ENCODE data around the gene RASL10B.
A peak's percentile ranks its signal among the peaks of the same experiment; 100 is the strongest.
"Not testable (repeated sequence)": the region's sequence is repeated elsewhere in the genome, so short reads cannot be mapped to it uniquely, and the experiment has no call there.

RASL10B gene, protein sequence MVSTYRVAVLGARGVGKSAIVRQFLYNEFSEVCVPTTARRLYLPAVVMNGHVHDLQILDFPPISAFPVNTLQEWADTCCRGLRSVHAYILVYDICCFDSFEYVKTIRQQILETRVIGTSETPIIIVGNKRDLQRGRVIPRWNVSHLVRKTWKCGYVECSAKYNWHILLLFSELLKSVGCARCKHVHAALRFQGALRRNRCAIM

DNA sequence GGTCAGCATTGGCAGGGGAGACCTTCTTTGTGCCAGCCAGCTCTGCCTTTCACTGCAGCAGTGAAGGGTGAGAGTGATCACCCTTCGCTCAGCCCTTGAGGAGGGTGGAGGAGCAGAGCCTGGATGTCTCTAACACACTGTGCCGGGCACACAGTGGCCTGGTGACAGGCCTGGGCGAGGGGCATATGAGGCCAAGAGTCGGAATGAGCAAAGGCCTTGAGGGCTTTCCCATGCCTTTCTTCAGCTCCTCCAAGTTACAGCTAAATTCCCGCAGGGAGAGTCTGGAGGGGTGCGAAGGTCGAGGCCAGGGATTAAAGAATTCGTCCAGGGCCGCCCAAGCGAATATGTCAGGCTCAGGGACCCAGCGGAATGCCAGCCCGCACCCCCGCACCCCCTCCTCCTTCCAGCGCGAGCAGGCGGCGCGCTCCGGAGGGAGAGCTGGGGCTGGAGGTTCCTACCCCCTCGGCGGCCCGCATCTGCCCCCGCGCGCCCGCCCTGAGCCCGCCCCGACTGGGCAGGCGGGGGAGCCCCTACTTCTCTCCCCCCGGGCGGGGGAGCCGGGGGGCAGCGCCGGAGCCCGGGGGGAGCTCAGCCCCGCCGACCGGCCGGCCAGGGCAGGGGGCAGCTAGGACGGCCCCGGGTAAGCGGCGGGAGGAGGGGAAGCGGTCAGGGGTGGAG lies at the start of gene RASL10B:
Gene RASL10B (plus strand): TSS at position 401 of the 678 bp plus-strand sequence. CDS start 3,546 bp downstream, outside the sequence.
- peak; percentile 64 for DNase-seq

DNA sequence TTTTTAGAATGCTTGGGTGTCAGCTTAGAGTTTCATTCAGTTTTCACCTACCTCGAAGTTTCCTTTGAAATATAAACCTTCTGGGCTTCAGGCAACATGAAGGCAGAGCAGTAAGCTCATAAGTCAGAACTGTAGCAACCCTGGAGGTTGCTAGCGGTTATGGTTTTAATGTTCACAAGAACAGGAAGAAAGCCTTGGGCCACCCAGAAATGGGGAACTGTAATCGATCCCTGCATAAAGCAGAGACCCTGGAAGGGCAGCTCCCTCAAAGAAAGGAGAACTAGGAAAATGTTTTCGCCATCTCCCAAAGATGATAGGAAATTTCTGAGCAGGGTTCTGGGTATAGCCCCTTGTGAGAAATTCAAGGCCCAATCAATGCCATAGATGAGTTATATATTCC lies 47.8 kb upstream of the RASL10B start:
- DNase-seq: no peak

DNA sequence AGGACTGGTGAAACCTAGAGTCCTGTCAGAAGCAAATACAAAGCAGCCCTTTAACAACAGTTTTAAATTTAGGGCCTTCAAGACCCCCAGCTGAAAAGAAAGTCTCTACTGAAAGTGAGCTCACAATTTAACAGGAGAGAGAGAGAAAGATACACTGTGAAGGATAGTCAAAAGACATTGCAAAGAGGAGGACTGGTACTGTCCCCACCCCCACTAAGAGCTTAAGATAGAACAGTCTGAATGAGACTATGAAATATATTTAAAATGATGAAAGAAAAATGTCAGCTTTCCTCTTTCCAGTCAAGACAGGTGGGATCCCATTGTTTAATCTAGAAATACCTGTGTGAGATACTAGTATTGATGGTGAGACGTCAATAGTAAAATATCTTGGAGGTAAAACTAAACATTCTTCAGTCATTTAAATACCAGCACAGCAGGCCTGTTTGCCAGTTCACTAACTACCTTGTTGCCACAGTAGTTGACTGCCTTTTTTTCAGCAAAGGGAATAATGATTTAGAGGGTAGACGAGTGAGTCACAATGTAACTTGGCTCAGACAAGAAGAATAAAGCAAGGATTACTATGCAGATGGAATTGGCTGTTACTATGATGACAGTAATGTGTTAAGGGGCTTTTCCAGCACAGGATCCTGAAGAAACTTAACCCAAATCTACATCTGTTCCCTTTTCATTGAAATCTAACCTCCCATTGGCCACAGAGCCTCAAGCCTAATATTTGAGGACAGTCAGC lies 47.2 kb upstream of the RASL10B start:
- DNase-seq: no peak

DNA sequence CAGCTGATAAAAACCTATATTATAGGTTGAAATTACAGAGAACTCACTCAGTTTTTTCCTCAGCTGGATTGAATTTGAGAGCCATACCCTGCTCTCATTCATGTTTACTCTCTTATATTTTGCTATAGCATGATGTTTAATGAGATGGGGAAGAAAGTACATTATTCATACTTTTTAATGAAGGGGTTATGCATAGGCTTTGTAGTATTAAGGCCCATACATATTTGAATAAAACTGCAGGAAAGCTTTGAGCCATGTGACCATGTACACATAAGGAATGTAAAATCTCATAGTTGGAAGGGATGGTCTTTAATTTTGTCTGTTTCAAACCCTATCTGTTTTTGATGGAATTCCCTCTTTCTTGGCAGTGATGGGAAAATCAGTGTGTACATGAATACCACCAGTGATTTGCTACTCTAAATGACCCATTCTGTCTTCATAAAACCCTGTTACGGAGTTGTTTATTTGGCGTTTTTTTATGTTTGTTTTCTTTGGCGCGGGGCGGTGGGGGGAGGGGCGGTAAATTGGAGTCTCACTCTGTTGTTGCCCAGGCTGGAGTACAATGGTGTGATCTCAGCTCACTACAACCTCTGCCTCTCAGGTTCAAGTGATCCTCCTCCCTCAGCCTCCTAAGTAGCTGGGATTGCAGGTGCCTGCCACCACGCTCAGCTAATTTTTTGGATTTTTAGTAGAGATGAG lies 38.8 kb upstream of the RASL10B start:
- DNase-seq: no peak

DNA sequence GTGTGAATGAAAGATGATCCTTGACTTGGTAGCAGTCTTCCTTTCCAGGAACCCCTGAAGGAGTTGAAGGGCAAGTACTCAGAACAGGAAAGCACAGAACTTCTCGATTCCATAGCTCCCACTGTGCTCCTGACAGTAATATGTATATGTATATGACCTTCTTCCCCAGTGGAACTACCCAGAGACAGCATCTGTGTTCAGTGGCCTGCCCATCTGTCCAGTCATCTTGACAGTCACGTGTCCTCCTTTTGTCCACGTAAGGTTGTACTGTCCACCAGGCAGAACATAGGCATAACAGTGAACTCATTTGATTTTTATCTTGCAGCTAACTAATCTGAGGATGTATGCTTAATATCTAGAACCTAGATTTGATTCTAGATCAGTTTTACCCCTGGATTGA lies 37.8 kb upstream of the RASL10B start:
- no peak for DNase-seq

DNA sequence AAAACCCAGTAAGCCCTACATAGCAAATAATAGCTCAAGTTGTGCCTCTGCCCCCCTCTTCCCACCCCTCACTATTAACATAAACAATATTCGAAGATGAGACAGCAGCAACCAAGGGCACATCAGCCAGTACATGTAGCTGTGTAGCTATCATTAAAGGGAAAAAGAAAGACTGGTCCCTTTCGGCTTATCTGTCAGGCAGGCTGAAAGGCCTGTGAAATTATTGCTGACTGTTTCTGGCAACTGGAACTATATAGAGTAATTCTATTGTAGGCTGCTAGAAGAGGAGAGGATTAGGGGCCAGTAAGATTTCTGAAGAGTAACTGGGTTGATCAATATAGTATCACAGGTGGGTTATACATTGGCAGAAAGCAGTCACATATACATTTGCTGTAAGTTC lies 36.5 kb upstream of the RASL10B start:
- no peak for DNase-seq

DNA sequence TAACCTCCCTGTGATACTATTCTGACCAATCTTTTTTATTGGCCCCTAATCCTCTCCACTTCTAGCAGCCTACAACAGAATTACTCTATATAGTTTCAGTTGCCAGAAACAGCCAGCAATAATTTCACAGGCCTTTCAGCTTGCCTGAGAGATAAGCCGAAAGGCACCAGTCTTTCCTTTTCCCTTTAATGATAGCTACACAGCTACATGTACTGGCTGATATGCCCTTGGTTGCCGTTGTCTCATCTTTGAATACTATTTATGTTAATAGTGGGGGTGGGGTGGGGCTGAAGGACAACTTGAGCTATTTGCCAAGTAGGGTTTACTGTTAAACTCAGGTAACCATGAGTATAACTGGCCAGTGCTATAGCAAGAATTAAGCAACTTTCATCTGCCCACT lies 35.8 kb upstream of the RASL10B start:
- no peak for DNase-seq

DNA sequence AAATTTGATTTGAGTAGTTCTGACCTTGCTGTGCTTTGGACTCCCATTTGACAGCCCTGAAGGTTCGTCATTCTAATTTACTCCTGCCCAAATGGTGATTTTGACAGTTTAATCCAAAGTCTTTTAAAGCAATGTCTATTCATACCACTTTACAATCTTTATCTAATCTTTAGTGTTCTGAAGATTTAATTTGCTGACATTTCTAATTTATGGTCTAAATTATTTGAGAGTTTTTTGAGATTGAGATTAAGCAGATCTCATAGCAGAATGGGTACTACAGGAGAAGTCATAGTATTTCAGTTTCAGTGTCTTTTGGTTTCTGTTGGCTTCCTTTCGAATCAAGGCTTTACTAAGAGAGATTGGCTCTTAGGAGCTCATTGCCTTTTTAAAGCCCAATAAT lies 32.6 kb upstream of the RASL10B start:
- no peak for DNase-seq

DNA sequence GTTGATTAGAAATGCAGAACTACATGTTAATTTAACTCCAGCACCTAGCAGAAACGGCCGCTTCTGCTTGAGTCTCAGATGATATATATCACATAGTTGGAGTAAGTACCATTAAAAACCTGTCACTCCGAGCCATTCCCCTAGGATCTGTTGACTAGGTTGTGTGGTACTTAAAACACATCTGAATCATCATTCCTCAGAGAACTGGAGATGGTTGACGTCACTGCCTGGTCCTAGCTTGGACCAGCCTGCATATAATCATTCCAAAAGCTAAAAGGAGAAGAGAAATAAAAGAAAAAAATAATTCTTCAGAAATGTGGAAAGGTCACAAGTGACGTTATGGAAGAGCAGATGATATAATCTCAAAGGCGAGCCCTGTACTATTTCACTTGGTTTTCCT lies 31.3 kb upstream of the RASL10B start:
- DNase-seq: no peak

DNA sequence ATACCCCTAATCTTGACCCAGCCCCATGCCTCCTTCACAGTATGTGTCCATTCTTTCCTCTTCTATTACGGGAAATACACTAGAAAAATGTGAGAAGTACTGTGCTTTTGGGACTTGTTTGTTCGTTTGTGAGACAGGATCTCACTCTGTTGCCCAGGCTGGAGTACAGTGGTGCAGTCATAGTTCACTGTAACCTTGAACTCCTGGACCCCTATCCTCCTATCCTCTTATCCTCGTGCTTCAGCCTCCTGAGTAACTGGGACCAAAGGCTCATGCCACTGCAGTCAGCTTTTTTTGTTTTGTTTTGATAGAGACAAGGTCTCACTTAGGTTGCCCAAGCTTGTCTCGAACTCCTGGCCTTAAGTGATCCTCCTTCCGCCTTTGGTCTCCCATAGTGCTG lies 29.9 kb upstream of the RASL10B start:
- no peak for DNase-seq

DNA sequence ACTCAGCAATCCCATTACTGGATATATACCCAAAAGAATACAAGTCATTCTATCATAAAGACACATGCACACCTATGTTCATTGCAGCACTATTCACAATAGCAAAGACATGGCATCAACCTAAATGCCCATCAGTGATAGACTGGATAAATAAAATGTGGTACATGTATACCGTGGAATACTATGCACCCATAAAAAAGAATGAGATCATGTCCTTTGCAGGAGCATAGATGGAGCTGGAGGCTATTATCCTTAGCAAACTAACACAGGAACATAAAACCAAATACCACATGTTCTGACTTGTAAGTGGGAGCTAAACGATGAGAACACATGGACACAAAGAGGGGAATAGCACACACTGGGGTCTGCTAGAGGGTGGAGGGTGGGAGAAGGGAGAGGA lies 28.1 kb upstream of the RASL10B start:
- not testable (repeated sequence) for DNase-seq

DNA sequence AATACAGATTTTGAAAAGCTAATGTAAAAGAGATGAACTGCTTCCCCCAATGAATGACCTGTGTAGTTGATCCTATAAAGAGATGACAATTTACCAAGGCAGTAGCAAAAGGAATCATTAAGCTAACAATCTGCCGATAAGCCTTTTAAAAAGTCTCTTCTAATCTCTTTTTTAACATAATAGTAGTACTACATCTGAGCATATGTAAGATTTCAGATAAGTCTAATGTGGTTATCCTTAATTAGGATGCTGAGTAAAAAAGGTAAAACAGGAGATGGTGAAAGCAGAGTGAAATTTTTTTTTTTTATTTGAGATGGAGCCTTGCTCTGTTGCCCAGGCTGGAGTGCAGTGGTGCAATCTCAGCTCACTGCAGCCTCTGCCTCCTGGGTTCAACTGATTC lies 26.2 kb upstream of the RASL10B start:
- DNase-seq: no peak

DNA sequence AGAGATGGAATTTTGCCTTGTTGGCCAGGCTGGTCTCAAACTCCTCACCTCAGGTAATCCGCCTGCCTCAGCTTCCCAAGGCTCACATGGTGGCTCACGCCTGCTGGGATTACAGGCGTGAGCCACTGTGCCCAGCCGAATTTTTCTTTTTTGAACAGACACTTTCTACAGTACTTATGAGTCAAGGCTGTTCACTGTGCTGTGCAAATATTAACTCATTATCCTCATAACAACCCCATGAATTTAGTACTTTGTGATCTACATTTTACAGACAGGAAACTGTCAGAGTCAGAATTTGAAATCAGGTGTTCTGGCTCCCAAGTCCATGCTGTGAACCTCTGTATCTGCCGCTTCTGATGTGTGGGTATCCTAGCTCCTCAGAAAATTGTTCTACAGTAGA lies 25.7 kb upstream of the RASL10B start:
- DNase-seq: no peak

DNA sequence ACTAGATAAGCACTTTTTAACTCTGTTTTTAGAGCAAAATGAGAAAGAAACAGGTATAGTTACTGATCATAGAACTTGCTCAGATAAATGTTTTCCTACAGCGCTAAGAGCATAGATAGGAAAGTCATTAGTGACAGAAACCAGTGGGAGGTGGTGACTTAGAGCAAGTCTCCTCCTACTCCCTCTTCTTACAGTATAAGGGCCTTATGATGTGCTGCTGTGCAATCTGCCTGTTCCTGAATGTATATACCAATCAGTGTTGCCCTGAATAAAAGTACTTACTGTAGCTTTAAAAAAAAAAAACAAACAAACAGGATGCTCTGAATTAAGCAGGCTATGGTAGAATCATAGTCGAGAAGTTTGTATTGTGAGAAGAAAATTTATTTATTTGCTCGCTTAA lies 23.3 kb upstream of the RASL10B start:
- DNase-seq: no peak

DNA sequence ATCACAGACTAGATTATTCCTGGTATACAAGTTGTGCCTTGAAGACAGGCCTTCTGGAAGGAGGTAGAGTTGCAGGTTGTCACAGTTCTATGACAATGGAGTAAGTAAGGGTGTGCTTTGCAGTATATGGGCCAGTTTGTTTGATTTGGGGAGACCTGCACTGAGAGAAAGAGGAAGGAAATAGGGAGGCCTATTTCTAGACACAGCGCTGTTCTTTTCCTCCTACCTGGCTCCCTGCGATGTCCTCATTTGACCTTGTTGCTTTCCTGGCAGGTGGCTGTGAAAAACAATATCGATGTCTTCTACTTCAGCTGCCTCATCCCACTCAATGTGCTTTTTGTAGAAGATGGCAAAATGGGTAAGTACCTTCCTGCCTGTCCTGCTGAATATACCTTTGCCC lies 22.5 kb upstream of the RASL10B start:
- DNase-seq: no peak

DNA sequence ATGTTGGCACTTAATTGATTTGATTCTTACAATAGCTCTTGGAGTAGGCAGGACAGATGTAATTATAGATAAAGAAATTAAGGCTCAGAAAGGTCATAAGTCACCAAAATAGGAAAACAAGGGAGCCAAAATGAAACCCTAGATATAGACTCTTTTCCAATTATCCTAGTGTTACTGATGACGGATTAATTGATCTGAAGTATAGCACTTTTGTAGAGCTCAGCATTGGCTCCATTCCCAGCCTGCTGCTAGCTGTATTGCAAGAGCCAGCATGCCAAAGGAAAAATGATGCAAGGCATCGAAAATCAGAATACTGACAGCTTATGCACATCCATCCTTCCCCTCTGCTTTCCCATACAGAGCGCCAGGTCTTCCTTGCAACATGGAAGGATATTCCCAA lies 21.6 kb upstream of the RASL10B start:
- no peak for DNase-seq

DNA sequence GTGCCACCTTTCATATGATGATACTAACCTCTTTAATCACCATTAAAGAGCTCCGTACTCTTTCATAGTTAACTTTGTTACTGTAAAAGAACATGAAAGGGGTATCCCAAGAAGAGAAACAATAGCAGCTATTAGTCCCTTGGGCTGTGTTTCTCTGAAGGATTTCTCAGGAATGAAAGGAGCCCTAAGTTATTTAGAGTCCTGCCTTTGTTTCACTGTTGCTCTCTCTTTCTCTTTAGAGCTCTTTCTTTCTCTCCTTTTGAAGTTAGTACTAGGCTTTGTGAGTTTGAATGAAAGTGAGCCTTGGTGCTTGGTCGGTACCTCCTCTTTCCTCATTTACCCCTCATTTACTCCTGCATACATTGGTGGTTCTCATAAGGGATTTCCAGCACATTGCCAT lies 20.5 kb upstream of the RASL10B start:
- DNase-seq: no peak

DNA sequence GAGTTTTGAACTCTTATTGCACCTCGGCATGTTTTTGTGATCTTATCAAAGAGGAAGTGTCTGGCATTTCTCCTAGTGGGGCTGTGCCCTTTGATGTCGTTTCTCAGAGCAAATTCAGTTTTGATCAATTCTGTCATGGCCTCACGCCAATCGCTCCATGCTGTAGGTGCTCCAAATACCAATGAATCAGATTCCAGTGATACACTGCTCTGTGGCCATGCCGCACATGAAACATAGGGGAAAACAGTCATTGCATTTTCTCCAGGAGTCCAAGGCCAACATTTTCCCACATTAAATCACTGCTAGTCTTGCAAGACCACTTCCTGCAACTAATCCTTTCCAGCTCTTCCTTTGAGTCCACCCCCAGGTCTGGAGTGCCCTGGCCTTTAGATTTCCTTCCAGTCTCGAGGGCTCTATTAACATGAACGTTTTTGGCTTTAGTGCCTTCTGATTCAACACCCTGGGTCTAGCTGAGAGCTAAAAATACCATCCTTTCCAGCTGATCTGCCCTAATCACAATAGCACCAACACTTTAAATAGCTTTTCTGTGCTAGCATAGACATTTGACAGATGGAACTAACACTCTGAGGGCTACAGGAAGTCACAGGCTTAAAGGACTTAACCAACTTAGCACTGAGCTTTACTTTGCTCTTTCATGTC lies 18.2 kb upstream of the RASL10B start:
- peak; percentile 50 for DNase-seq

DNA sequence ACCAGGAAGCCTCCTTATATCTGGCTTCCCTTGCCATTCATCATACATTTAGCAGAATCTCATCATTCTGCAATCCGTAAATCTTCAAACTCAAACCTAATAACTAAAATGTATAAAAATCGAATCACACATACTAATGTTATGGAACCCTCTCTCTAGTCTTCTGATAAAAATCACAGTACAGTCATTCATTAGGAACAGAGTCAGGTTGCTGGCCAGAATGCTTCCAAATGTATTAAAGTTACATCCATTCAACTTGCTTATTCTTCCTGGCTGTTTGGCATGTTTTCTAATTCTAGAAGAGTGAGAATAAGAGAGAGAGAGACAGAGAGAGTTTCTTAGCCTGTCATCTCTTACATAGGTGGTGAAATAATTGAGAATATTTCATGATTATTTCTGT lies 16.5 kb upstream of the RASL10B start:
- no peak for DNase-seq

DNA sequence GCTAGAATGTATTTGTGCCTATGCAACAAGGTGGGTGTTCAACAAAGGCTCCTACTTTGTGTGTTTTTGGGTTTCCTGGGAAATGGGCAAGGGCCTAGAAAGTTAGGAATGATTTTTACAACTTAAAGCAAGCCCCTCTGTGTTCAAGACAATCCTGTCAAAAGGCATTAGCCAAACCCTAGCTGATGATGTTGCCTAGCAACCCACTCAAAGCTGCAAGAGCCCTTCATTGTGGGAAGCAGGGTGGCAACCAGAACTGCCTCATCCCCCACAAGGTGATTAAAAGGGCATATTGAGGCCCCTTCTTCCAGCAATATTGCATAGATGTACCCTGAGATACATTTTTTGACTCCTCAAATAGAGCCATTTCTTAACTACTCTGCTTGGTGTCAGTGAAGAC lies 16.0 kb upstream of the RASL10B start:
- no peak for DNase-seq

DNA sequence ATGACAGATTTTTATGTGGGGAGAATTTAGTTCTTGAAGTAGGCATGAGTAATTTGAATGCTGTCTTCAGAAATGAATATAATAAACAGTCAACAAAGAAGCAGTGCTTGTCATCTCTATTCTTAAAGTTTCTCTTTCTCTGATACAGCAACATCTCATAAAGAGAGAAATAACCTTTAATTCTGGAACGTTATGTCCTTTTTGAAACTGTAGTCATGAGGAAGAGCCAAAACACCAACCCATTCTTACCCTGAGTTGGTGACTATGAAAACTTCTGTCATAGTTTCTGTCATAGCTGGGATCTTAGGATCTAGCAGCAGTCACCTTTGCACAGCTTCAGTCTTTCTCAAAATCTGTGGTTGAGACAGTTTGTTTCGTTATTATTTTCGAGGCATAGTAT lies 15.3 kb upstream of the RASL10B start:
- DNase-seq: no peak

DNA sequence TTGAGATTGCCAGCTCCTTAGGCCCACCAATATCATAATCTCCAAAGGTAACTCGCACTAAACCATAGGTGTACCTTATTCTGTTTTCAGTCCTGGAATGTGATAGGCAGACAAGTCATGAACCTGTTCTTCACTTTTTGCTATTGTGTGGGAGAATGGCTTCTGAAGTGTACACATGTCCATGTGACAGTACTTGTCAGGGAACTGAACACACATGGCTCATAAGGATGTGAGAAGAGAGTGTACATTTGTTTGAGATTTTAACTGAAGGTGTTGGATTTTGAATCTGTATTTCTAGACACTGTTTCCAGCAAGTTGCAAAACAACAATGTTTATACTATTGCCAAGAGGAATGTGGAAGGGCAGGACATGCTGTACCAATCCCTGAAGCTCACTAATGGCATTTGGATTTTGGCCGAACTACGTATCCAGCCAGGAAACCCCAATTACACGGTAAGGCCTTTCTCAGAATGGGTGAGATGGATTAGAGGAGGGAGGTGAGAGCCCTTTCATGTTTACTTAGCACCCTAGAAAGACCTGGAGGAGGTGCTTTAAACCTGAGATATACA lies 14.5 kb upstream of the RASL10B start:
- no peak for DNase-seq

DNA sequence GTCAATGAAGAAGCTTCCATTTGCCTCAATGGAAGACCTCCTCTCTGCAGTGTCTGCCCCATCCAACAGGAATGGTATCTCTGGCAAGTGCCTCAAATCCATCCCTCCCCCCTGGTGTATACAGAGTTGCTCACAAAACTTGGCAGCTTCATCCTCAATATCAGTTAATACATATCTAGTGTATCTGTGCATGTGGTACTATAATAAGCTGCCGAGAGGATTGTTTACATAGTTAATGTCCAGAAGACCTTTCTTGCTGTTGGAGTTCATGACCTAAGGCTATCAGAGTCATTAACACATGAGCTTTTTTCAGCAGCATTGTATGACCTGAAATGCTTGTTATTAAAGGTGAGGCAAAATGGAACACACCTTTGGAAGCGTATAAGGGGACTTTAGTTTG lies 14.0 kb upstream of the RASL10B start:
- DNase-seq: no peak

Data from right hindlimb (tissue), 1 donor.